Kidney epithelial cell (primary cell): ENCODE data around the gene SRPRB. TPM values are rescaled to one million over a fixed set of nuclear protein-coding genes. Genes with fewer than 3 reads are reported as not detected.
"Not testable (repeated sequence)": the region's sequence is repeated elsewhere in the genome, so short reads cannot be mapped to it uniquely, and the experiment has no call there.

Source experiments
- DNase-seq: peaks from one replicate; pipeline ENCODE4 v3.0.0-alpha.2; 2010; ENCODE audit warnings: low read depth
- H3K27me3 ChIP-seq: 2 replicates; pipeline ENCODE4 v1.6.0; 2011; ENCODE audit warnings: low read length; ENCODE audit not compliant: control insufficient read depth, insufficient read depth
- H3K36me3 ChIP-seq: 2 replicates; pipeline ENCODE4 v1.5.1; 2011; ENCODE audit warnings: low read length; ENCODE audit not compliant: control insufficient read depth, insufficient read depth
- H3K4me3 ChIP-seq: 2 replicates; pipeline ENCODE4 v1.5.1; 2011; ENCODE audit warnings: low read depth, mild to moderate bottlenecking, control low read depth, low read length
- CTCF ChIP-seq: IDR thresholded peaks from 2 replicates; pipeline ENCODE4 v1.5.1; 2011; ENCODE audit warnings: mild to moderate bottlenecking, moderate library complexity, low read length, control low read depth, inconsistent platforms; ENCODE audit not compliant: insufficient read depth, poor library complexity, severe bottlenecking
- total RNA-seq: library from RNA; depleted of rRNA; stranded (reverse); fragments of >200 nt; gene quantifications from 2 replicates; pipeline ENCODE4 v1.2.3, GENCODE V29; 2015

SRPRB gene
- total RNA-seq, 1 donor from 2014 or later: 67.3 TPM

GRCh38 chr3:133776794-133777438 lies 28.7 kb upstream of the SRPRB start:
- no peak for DNase-seq
- Histone ChIP-seq H3K36me3 (no peaks in the 10 kb centered on the region), H3K4me3 (no peak overlapping the region), H3K27me3 (no peaks in the 10 kb centered on the region)
- TF ChIP-seq CTCF: no peak

- Histone ChIP-seq H3K4me3 (no peak overlapping the region), H3K27me3 (no peaks in the 10 kb centered on the region), H3K36me3 (no peaks in the 10 kb centered on the region)
- no peak for TF ChIP-seq CTCF
- no peak for DNase-seq
Observed at GRCh38 chr3:133777807-133778568, 27.6 kb upstream of the SRPRB start.

DNA sequence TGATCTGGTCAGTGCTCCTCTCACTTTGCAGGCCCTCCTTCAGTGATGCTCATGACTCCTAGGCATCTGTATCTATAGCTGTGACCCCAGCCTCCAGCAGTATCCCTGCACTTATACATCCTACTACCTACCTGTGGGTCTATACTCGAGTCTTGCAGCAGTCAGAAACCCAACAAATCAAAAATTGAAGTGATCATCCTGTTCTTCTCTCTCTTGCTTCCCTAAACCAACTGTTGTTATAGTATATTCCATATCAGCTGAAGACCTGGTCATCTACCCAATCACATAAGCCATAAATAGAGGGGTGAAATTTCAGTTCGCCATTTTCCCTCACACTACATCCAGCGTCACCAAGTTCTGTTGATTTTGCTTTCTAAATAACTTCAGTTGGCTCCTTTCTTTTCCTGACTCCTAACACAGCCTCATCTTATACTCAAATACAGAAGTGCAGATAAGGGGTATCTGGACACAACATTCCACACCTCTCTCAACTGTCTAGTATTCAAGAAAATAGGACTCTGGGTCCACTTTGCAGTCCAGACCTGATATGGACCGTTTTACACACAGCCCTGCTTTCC lies 25.9 kb upstream of the SRPRB start:
- no peaks in the 10 kb centered on the region for H3K27me3 ChIP-seq
- no peak for TF ChIP-seq CTCF
- no peaks in the 10 kb centered on the region for H3K36me3 ChIP-seq
- DNase-seq: no peak
- no peak overlapping the region for H3K4me3 ChIP-seq

GRCh38 chr3:133780756-133781155 lies 24.9 kb upstream of the SRPRB start:
- H3K4me3 ChIP-seq, DNase-seq: not testable (repeated sequence)

GRCh38 chr3:133781570-133781969 lies 24.0 kb upstream of the SRPRB start:
- no peak for TF ChIP-seq CTCF
- no peak overlapping the region for H3K4me3 ChIP-seq
- no peaks in the 10 kb centered on the region for H3K36me3 ChIP-seq
- H3K27me3 ChIP-seq: no peaks in the 10 kb centered on the region
- no peak for DNase-seq

More at GRCh38 chr3:133780756-133781155, 24.9 kb upstream of the SRPRB start:
- H3K27me3 ChIP-seq, H3K36me3 ChIP-seq: not testable (repeated sequence)

DNA sequence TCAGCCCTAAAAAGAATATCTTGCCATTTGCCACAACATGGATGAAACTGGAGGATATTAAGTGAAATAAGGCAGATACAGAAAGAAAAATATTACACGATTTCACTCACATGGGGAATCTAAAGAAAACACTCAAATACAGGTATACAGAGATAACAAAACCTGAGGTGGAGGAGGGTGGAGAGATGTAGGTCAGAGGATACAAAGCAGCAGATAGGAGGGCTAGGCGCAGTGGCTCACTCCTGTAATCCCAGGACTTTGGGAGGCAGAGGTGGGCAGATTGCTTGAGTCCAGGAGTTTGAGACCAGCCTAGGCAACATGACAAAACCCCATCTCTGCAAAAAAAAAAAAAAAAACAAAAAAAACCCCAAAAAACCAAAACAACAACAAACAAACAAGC lies 23.2 kb upstream of the SRPRB start:
- H3K36me3 ChIP-seq: no peaks in the 10 kb centered on the region
- H3K4me3 ChIP-seq: no peak overlapping the region
- no peak for DNase-seq
- TF ChIP-seq CTCF: no peak
- no peaks in the 10 kb centered on the region for H3K27me3 ChIP-seq
